Measurements from ENCODE around the gene PPCDC.

DNA sequence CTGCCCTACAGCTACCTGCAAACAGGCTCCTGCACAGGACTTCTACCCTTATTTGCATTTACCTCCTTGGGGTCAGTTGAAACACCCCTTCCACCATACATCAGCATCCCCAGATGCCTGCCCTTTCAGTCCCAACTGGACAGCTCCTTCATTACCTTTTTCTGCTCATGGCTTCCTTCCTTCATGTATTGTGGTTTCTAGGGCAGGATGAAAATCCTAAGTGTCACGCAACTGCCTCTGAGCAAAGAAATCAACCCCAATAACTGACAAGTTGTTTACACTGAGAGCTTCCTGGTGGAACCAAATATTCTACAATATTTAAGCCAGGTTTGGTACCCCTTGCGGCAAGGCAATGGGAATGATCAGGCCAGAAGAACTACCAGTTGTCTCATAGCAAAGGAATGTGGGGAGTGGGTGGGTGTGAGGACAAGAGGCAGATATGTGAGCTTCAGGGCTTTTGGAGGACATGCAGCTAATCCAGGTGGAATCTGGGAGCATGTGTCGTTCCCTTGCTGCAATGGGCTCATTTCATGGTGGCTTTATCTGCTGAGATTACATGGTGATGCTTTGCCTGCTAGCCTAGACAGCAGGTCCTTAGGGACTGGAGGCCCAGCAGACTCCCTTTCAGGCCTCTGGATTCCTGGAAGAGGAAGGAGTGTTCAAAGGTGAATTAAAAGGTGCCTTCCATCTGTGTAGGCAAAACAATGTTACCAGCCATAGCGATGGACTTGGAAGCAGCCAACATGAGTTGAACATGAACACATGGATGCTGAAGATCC is 34.9 kb downstream of the PPCDC start:
- TF ChIP-seq, protein P1, sequence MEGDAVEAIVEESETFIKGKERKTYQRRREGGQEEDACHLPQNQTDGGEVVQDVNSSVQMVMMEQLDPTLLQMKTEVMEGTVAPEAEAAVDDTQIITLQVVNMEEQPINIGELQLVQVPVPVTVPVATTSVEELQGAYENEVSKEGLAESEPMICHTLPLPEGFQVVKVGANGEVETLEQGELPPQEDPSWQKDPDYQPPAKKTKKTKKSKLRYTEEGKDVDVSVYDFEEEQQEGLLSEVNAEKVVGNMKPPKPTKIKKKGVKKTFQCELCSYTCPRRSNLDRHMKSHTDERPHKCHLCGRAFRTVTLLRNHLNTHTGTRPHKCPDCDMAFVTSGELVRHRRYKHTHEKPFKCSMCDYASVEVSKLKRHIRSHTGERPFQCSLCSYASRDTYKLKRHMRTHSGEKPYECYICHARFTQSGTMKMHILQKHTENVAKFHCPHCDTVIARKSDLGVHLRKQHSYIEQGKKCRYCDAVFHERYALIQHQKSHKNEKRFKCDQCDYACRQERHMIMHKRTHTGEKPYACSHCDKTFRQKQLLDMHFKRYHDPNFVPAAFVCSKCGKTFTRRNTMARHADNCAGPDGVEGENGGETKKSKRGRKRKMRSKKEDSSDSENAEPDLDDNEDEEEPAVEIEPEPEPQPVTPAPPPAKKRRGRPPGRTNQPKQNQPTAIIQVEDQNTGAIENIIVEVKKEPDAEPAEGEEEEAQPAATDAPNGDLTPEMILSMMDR (IDR thresholded peaks at IDR 0.05) = no peak
- TF ChIP-seq POLR2AphosphoS5 (IDR thresholded peaks at IDR 0.05) = no peak

Measured in esophagus muscularis mucosa (tissue), 3 donors.